ENCODE measurements around the gene NOD1.

The NOD1 gene

DNA sequence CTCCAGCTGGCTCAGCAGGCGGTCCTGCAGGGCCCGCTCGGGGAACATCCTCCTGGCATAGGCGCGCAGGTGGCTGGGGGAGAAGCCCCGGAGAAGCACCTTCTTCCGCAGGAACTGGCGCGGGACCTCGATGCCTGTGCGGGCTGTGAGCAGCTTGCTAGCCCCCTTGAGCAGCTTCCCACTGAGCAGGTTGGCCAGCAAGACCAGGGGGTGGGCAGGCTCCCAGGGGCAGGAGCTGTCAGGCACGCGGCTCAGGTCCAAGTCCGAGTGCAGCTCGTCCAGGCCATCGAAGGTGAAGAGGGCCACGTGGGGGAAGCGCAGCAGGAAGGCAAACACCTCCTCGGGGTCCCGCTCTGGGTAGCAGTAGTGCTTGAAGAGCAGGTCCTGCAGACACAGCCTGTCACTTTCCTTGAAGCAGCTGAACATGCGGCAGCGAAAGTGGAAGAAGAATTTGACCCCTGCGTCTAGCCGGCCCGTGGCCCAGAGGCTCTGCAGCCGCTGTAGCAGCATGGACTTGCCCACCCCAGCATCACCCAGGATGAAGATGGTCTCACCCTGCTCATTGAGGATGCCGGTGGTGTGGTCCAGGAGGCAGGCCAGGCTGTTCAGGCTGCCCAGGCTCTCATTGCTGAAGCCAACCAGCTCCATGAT lies 26.2 kb downstream of the NOD1 start:
- no peak overlapping the region for H3K4me3 ChIP-seq (ENCODE audit: low read length)
- no peak for TF ChIP-seq CTCF (conservative IDR thresholded peaks at IDR 0.05; ENCODE audit: low read depth, low read length)
- DNase-seq (ENCODE audit: low read depth): no peak

- H3K4me3 ChIP-seq (ENCODE audit: low read length): no peak overlapping the region
- no peak for DNase-seq (ENCODE audit: low read depth)
- TF ChIP-seq CTCF (conservative IDR thresholded peaks at IDR 0.05; ENCODE audit: low read depth, low read length): no peak
Measured at GRCh38 chr7:30451539-30452279, 26.9 kb downstream of the NOD1 start.

DNA sequence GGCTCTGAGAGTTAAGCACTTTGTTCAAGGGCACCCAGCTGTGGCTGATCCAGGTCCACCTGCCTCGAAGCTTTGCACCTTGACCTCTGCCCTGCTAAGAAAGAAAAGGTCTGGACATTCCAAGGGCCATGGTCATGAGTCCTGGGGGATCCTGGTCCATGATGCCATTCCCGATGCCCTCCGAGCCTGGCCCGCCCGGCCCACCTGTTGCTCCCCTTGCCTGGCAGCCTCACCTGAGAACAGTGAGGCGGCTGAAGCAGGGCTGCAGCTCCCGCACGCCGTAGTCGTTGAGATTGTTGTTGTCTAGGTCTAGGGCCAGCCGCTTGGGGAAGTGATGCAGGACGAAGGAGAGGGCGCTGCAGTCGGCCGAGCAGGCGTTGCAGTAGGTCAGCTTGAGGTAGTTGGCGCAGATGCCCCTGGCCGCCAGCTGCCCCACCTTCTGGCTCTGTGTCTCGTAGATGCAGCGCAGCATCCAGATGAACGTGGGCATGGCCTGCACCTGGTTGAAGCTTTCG lies 27.5 kb downstream of the NOD1 start:
- no peak for TF ChIP-seq CTCF (conservative IDR thresholded peaks at IDR 0.05; ENCODE audit: low read depth, low read length)
- DNase-seq (ENCODE audit: low read depth): no peak
- H3K4me3 ChIP-seq (ENCODE audit: low read length): no peak overlapping the region

GRCh38 chr7:30450240-30450982 lies 28.2 kb downstream of the NOD1 start:
- no peak for TF ChIP-seq CTCF (conservative IDR thresholded peaks at IDR 0.05; ENCODE audit: low read depth, low read length)
- H3K4me3 ChIP-seq (ENCODE audit: low read length): no peak overlapping the region
- DNase-seq (ENCODE audit: low read depth): no peak

DNA sequence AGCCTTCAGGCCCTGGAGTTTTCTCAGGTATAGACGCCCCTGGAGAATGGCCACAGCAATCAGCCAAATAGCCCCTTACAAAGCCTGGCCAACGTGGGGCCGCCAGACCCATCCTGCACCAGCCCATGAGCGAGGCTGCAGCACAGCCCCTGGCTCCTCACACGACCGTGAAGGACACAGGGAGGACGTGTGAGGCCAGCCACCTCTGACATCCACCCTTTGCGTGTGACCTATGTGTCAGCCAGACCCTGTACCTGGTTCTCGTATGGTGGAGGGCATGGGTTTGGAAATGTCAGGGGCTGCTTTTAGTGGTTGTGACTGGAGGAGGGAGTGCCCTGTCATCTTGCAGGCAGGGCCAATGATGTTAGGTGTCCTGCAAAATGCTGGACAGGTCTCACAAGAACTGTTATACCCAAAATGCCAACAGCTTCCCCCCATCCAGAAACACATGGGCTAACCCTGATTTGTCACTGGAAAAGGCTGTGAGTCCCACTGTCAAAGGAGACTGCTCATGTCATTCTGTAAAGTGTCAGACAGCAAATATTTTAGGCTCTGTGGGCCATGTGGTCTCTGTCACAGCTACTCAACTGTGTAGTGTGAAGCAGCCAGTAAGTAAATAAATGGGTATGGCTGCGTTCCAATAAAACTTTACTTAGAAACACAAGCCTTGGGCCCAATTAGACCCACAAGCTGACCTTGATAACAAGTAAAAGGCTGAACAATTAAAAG lies 30.0 kb downstream of the NOD1 start:
- no peak for TF ChIP-seq CTCF (conservative IDR thresholded peaks at IDR 0.05; ENCODE audit: low read depth, low read length)
- DNase-seq (ENCODE audit: low read depth): no peak

GRCh38 chr7:30447466-30447865 lies 31.1 kb downstream of the NOD1 start:
- no peak for TF ChIP-seq CTCF (conservative IDR thresholded peaks at IDR 0.05; ENCODE audit: low read depth, low read length)
- no peak for DNase-seq (ENCODE audit: low read depth)
- no peak overlapping the region for H3K4me3 ChIP-seq (ENCODE audit: low read length)

More for the DNA sequence above, 30.0 kb downstream of the NOD1 start:
- no peak overlapping the region for H3K4me3 ChIP-seq (ENCODE audit: low read length)

All from retinal pigment epithelial cell (primary cell).